ENCODE data around the gene ENOX1.

GRCh38 chr13:43214124-43214523 is 572.6 kb downstream of the ENOX1 start:
- TF ChIP-seq CTCF (IDR thresholded peaks at IDR 0.05): no peak
- TF ChIP-seq EP300 (IDR thresholded peaks at IDR 0.05): no peak
- no peak for TF ChIP-seq POLR2A (IDR thresholded peaks at IDR 0.05)
